ENCODE results near the gene HOMER1. TPM values are rescaled to one million over a fixed set of nuclear protein-coding genes. Genes with fewer than 3 reads are reported as not detected.

HOMER1 gene
- total and polyA plus RNA-seq, 2 donors (not counting 1 experiment from before 2014, with no cell fraction given): 3.9 to 6.8 TPM

DNA sequence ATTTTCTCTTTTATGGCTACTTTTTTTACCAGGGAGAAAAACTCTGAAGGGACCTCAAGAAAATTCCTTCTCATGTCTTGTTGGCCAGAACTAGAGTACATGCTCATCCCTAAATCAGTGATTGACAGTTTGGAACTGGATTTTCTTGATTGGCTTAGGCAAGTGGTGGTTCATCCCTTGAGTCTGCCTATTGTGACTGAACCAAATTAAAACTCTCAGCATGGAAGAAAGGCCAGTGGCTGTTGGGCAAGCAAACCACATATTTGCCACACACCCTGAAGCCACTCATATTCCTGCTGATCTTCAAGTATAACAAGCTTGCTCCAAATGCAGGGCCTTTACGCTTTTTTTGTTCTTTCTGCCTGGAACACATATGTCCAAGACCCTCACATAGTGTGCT is 7.2 kb upstream of the HOMER1 start:
- no peaks in the 10 kb centered on the region for H3K36me3 ChIP-seq (ENCODE audit: control insufficient read depth, insufficient read depth, low read length)
- H3K79me2 ChIP-seq (ENCODE audit: control insufficient read depth, insufficient read depth, low read length): no peaks in the 10 kb centered on the region
- no peak overlapping the region for H2AFZ ChIP-seq (ENCODE audit: low read length)

DNA sequence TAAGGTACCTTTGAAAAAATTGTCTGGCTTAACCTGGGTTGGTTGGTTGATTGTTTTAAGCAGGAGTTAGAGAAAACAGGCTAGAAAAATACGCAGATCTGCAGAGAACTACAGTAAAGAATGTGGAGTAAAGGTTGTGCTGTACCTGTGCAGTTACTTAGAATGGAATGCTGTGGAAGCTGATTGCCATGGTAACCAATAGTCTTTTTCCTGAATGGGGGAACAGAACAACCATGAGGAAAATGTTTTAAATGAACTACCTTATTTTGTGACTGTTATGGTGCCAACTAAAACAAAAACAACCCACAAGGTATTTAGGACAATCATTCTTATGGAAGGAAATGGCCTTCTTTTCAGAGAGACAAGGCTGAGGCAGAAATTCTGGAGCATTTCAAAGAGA is 4.8 kb upstream of the HOMER1 start:
- Histone ChIP-seq H3K79me2 (ENCODE audit: control insufficient read depth, insufficient read depth, low read length) (no peaks in the 10 kb centered on the region), H3K9ac (ENCODE audit: insufficient read depth, low read length) (no peak overlapping the region), H3K4me2 (ENCODE audit: extremely low read depth, insufficient read depth, low read length) (no peak overlapping the region), H2AFZ (ENCODE audit: low read length) (no peak overlapping the region), H3K9me3 (ENCODE audit: control insufficient read depth, insufficient read depth, low read depth, low read length) (no peaks in the 10 kb centered on the region), H3K36me3 (ENCODE audit: control insufficient read depth, insufficient read depth, low read length) (no peaks in the 10 kb centered on the region), H3K27me3 (ENCODE audit: control insufficient read depth, insufficient read depth, low read length) (no peaks in the 10 kb centered on the region), H3K27ac (ENCODE audit: insufficient read depth, low read length) (no peak overlapping the region), H4K20me1 (ENCODE audit: control insufficient read depth, extremely low read depth, insufficient read depth, low read length) (no peaks in the 10 kb centered on the region), H3K4me3 (replicated peaks in 1 of 4; ENCODE audit: control extremely low read depth in 1 of 4, insufficient read depth in 1 of 4, low read depth in 3 of 4, low read length in 4 of 4) (no peak overlapping the region), H3K4me1 (ENCODE audit: control insufficient read depth, extremely low read depth, insufficient read depth, low read length) (no peaks in the 10 kb centered on the region)
- TF ChIP-seq EZH2 (IDR thresholded peaks at IDR 0.05; ENCODE audit: low read length, missing control alignments): no peak
- TF ChIP-seq, protein P1, sequence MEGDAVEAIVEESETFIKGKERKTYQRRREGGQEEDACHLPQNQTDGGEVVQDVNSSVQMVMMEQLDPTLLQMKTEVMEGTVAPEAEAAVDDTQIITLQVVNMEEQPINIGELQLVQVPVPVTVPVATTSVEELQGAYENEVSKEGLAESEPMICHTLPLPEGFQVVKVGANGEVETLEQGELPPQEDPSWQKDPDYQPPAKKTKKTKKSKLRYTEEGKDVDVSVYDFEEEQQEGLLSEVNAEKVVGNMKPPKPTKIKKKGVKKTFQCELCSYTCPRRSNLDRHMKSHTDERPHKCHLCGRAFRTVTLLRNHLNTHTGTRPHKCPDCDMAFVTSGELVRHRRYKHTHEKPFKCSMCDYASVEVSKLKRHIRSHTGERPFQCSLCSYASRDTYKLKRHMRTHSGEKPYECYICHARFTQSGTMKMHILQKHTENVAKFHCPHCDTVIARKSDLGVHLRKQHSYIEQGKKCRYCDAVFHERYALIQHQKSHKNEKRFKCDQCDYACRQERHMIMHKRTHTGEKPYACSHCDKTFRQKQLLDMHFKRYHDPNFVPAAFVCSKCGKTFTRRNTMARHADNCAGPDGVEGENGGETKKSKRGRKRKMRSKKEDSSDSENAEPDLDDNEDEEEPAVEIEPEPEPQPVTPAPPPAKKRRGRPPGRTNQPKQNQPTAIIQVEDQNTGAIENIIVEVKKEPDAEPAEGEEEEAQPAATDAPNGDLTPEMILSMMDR (conservative IDR thresholded peaks at IDR 0.05 in 1 of 2, IDR thresholded peaks at IDR 0.05 in 1 of 2; ENCODE audit: low read depth in 1 of 2, low read length in 2 of 2): no peak
- DNase-seq (ENCODE audit: low read depth in 2 of 2): peak in 1 of 2 donors; percentile 53

More for the DNA sequence above, 7.2 kb upstream of the HOMER1 start:
- Histone ChIP-seq H3K4me2 (ENCODE audit: extremely low read depth, insufficient read depth, low read length) (no peak overlapping the region), H3K27me3 (ENCODE audit: control insufficient read depth, insufficient read depth, low read length) (no peaks in the 10 kb centered on the region), H3K27ac (ENCODE audit: insufficient read depth, low read length) (no peak overlapping the region), H3K9me3 (ENCODE audit: control insufficient read depth, insufficient read depth, low read depth, low read length) (no peaks in the 10 kb centered on the region), H4K20me1 (ENCODE audit: control insufficient read depth, extremely low read depth, insufficient read depth, low read length) (no peaks in the 10 kb centered on the region), H3K4me3 (replicated peaks in 1 of 4; ENCODE audit: control extremely low read depth in 1 of 4, insufficient read depth in 1 of 4, low read depth in 3 of 4, low read length in 4 of 4) (no peak overlapping the region), H3K4me1 (ENCODE audit: control insufficient read depth, extremely low read depth, insufficient read depth, low read length) (no peaks in the 10 kb centered on the region), H3K9ac (ENCODE audit: insufficient read depth, low read length) (no peak overlapping the region)
- TF ChIP-seq, protein P1 (conservative IDR thresholded peaks at IDR 0.05 in 1 of 2, IDR thresholded peaks at IDR 0.05 in 1 of 2; ENCODE audit: low read depth in 1 of 2, low read length in 2 of 2): no peak
- TF ChIP-seq EZH2 (IDR thresholded peaks at IDR 0.05; ENCODE audit: low read length, missing control alignments): no peak
- DNase-seq (ENCODE audit: low read depth in 2 of 2): no peak

DNA sequence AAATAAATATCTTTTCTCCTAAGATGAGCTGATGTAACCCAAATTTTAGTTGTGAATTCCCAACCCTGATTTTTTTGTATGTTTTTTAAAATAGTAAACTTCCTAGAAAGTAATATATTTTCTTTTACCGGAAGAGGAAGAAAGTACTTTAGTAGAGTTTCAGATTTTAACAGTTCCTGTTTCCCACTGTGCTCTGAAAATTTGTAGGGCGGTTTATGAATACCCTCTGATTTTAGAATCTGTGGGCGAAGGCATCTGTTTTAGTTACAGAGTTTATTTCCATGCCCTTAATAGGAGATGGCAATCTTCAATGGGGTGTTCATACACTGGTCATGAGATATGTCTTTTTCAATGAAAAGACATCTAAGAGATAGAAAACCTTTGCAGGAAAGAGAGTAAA is 3.7 kb upstream of the HOMER1 start:
- H3K27me3 ChIP-seq (ENCODE audit: control insufficient read depth, insufficient read depth, low read length): no peaks in the 10 kb centered on the region

More for the DNA sequence above, 3.7 kb upstream of the HOMER1 start:
- Histone ChIP-seq H3K36me3 (ENCODE audit: control insufficient read depth, insufficient read depth, low read length) (no peaks in the 10 kb centered on the region), H3K4me3 (replicated peaks in 1 of 4; ENCODE audit: control extremely low read depth in 1 of 4, insufficient read depth in 1 of 4, low read depth in 3 of 4, low read length in 4 of 4) (no peak overlapping the region), H3K9ac (ENCODE audit: insufficient read depth, low read length) (no peak overlapping the region), H2AFZ (ENCODE audit: low read length) (no peak overlapping the region), H4K20me1 (ENCODE audit: control insufficient read depth, extremely low read depth, insufficient read depth, low read length) (no peaks in the 10 kb centered on the region), H3K27ac (ENCODE audit: insufficient read depth, low read length) (no peak overlapping the region), H3K79me2 (ENCODE audit: control insufficient read depth, insufficient read depth, low read length) (no peaks in the 10 kb centered on the region), H3K9me3 (ENCODE audit: control insufficient read depth, insufficient read depth, low read depth, low read length) (no peaks in the 10 kb centered on the region), H3K4me2 (ENCODE audit: extremely low read depth, insufficient read depth, low read length) (no peak overlapping the region), H3K4me1 (ENCODE audit: control insufficient read depth, extremely low read depth, insufficient read depth, low read length) (no peaks in the 10 kb centered on the region)
- no peak for DNase-seq (ENCODE audit: low read depth in 2 of 2)
- TF ChIP-seq EZH2 (IDR thresholded peaks at IDR 0.05; ENCODE audit: low read length, missing control alignments): no peak
- TF ChIP-seq, protein P1 (conservative IDR thresholded peaks at IDR 0.05 in 1 of 2, IDR thresholded peaks at IDR 0.05 in 1 of 2; ENCODE audit: low read depth in 1 of 2, low read length in 2 of 2): no peak
